WTC11 (cell line): ENCODE measurements around the gene HYAL2. TPM values are rescaled to one million over a fixed set of nuclear protein-coding genes. Genes with fewer than 3 reads are reported as not detected.

Experiments used
- ATAC-seq: fragments of 200-7000 bp; cut with Tn5 transposase; 2 replicates; pipeline ENCODE4 v1.10.0; 2021; ENCODE audit warnings: mild to moderate bottlenecking, moderate library complexity
- CTCF ChIA-PET: fragments of 300-600 bp; sonication (Branson Sonifier 250); formaldehyde crosslinking; loops from one replicate; lab custom pipeline; 2021; ENCODE audit warnings: antibody characterized with exemption; lab: Charles Lee
- POLR2A ChIA-PET: fragments of 350-600 bp; sonication (Branson Sonifier 250); formaldehyde crosslinking; loops from one replicate; lab custom pipeline; 2021; ENCODE audit warnings: antibody characterized with exemption; lab: Charles Lee
- DNase-seq: peaks from one replicate; pipeline ENCODE4 v3.0.0; 2021; ENCODE audit warnings: low spot score
- H3K27ac Mint-ChIP-seq: 2 replicates; pipeline ENCODE4 v1.8.0; 2021; ENCODE audit warnings: mixed read lengths
- H3K27me3 Mint-ChIP-seq: 2 replicates; pipeline ENCODE4 v1.8.0; 2021; ENCODE audit warnings: low read depth, mild to moderate bottlenecking, moderate library complexity, mixed read lengths
- H3K36me3 Mint-ChIP-seq: 2 replicates; pipeline ENCODE4 v1.8.0; 2021; ENCODE audit warnings: mixed read lengths
- H3K4me1 Mint-ChIP-seq: 2 replicates; pipeline ENCODE4 v1.8.0; 2022; ENCODE audit warnings: mixed read lengths
- H3K4me3 Mint-ChIP-seq: 2 replicates; pipeline ENCODE4 v1.8.0; 2021; ENCODE audit warnings: mild to moderate bottlenecking, moderate library complexity, mixed read lengths
- H3K9me3 Mint-ChIP-seq: 2 replicates; pipeline ENCODE4 v1.8.0; 2021; ENCODE audit warnings: mixed read lengths
- E2F5 ChIP-seq: sonication (generic); formaldehyde crosslinking; IDR thresholded peaks from 2 replicates; pipeline ENCODE4 v1.8.1; 2022; ENCODE audit warnings: mild to moderate bottlenecking, moderate library complexity, missing genetic modification reagents
- ETV6 ChIP-seq: sonication (generic); formaldehyde crosslinking; IDR thresholded peaks from 2 replicates; pipeline ENCODE4 v1.8.1; 2022; ENCODE audit warnings: mild to moderate bottlenecking, missing genetic modification reagents
- FOXK1 ChIP-seq: sonication (generic); formaldehyde crosslinking; IDR thresholded peaks from 2 replicates; pipeline ENCODE4 v1.8.0; 2022; ENCODE audit warnings: mild to moderate bottlenecking, moderate library complexity, missing genetic modification reagents
- GABPB1 ChIP-seq: sonication (generic); formaldehyde crosslinking; IDR thresholded peaks from 2 replicates; pipeline ENCODE4 v1.8.1; 2023; ENCODE audit warnings: mild to moderate bottlenecking, missing genetic modification reagents
- HMGXB4 ChIP-seq: sonication (generic); formaldehyde crosslinking; IDR thresholded peaks from 2 replicates; pipeline ENCODE4 v1.8.1; 2023; ENCODE audit warnings: mild to moderate bottlenecking, moderate library complexity, missing genetic modification reagents
- MAX ChIP-seq: sonication (generic); formaldehyde crosslinking; IDR thresholded peaks from 2 replicates; pipeline ENCODE4 v1.8.0; 2022; ENCODE audit warnings: mild to moderate bottlenecking, missing genetic modification reagents
- MLX ChIP-seq: sonication (generic); formaldehyde crosslinking; IDR thresholded peaks from 2 replicates; pipeline ENCODE4 v1.8.1; 2023; ENCODE audit warnings: mild to moderate bottlenecking, missing genetic modification reagents, moderate library complexity
- SMAD3 ChIP-seq: sonication (generic); formaldehyde crosslinking; IDR thresholded peaks from 2 replicates; pipeline ENCODE4 v1.8.0; 2022; ENCODE audit warnings: missing genetic modification reagents, mild to moderate bottlenecking, borderline replicate concordance
- SP1 ChIP-seq: sonication (generic); formaldehyde crosslinking; conservative IDR thresholded peaks from 2 replicates; pipeline ENCODE4 v1.8.1; 2022; ENCODE audit warnings: missing genetic modification reagents
- TEAD1 ChIP-seq: sonication (generic); formaldehyde crosslinking; IDR thresholded peaks from 2 replicates; pipeline ENCODE4 v1.8.0; 2022; ENCODE audit warnings: mild to moderate bottlenecking, missing genetic modification reagents
- TP53 ChIP-seq: sonication (generic); formaldehyde crosslinking; IDR thresholded peaks from 2 replicates; pipeline ENCODE4 v1.8.1; 2023; ENCODE audit warnings: mild to moderate bottlenecking, missing genetic modification reagents
- USF1 ChIP-seq: sonication (generic); formaldehyde crosslinking; IDR thresholded peaks from 2 replicates; pipeline ENCODE4 v1.8.0; 2022; ENCODE audit warnings: mild to moderate bottlenecking, missing genetic modification reagents
- ZBTB43 ChIP-seq: sonication (generic); formaldehyde crosslinking; IDR thresholded peaks from 2 replicates; pipeline ENCODE4 v1.8.1; 2023; ENCODE audit warnings: mild to moderate bottlenecking, missing genetic modification reagents
- ZNF138 ChIP-seq: sonication (generic); formaldehyde crosslinking; conservative IDR thresholded peaks from 2 replicates; pipeline ENCODE4 v1.8.1; 2022; ENCODE audit warnings: mild to moderate bottlenecking, moderate library complexity, missing genetic modification reagents
- ZNF423 ChIP-seq: fragments of 250-450 bp; sonication (Bioruptor Pico); IDR thresholded peaks from 2 replicates; pipeline ENCODE4 v2.1.2; 2022; ENCODE audit warnings: mild to moderate bottlenecking, moderate library complexity
- ZNF425 ChIP-seq: fragments of 250-450 bp; sonication (Bioruptor Pico); conservative IDR thresholded peaks from 2 replicates; pipeline ENCODE4 v1.9.0; 2021; ENCODE audit warnings: mild to moderate bottlenecking
- total RNA-seq: library from RNA; stranded (reverse); gene quantifications from 3 replicates; pipeline ENCODE4 v1.2.3, GENCODE V29; 2021

HYAL2 gene
- total RNA-seq, 1 experiment from 2014 or later: 58.0 TPM

GRCh38 chr3:50345586-50346234 lies 23.2 kb upstream of the HYAL2 start, which contains the start of gene ZMYND10 (continued):
- TF ChIP-seq HMGXB4 (CRISPR knock-in tag) (no peak), SP1 (0 out of 2 replicates have a peak, but pooled peaks have one; percentile 13), ZBTB43 (CRISPR knock-in tag) (no peak), FOXK1 (CRISPR knock-in tag) (no peak), ETV6 (CRISPR knock-in tag) (0 out of 2 replicates have a peak, but pooled peaks have one; percentile 57), MLX (no peak), SMAD3 (CRISPR knock-in tag) (no peak), ZNF138 (CRISPR knock-in tag) (no peak), GABPB1 (CRISPR knock-in tag) (no peak), USF1 (CRISPR knock-in tag) (no peak), TEAD1 (CRISPR knock-in tag) (0 out of 2 replicates have a peak, but pooled peaks have one; percentile 17), MAX (peak; percentile 53; the same call in 1 of the 2 replicates), E2F5 (CRISPR knock-in tag) (no peak; the same call in 1 of the 2 replicates)

GRCh38 chr3:50345008-50345407 lies 22.5 kb upstream of the HYAL2 start:
- peaks cover 66% of the 10 kb centered on the region for H3K27me3 Mint-ChIP-seq
- no peak for DNase-seq
- TF ChIP-seq ZNF425 (CRISPR knock-in tag): no peak
- TF ChIP-seq FOXK1 (CRISPR knock-in tag): no peak
- no peak for TF ChIP-seq ZNF423
- TF ChIP-seq TP53 (CRISPR knock-in tag): no peak
- TF ChIP-seq, all 79 proteins: peak for 0
- Mint-ChIP-seq H3K9me3 (no peaks in the 10 kb centered on the region), H3K4me3 (peak overlapping the region; percentile 75), H3K4me1 (peaks cover 9% of the 10 kb centered on the region), H3K36me3 (peaks cover 7% of the 10 kb centered on the region; the same call in 1 of the 2 replicates), H3K27ac (no peak overlapping the region)
- CTCF ChIA-PET: interaction anchor here (0.6 to 2.0 kb wide), 9 partner anchors 12 to 265 kb away, joined by 3 to 8 read pairs (median 4); partner anchors contain the start of gene HYAL2
- no peak for ATAC-seq
- POLR2A ChIA-PET: interaction anchor here (0.8 to 0.9 kb wide), 2 partner anchors 8 to 53 kb away, joined by 3 read pairs; partner anchors contain the start of gene IFRD2
